ENCODE measurements around the gene BEX4.

- TF ChIP-seq CTCF (IDR thresholded peaks at IDR 0.05; ENCODE audit: extremely low read depth in 1 of 2, insufficient read depth in 1 of 2, low read depth in 1 of 2, low read length in 2 of 2) = no peak
- no peak for TF ChIP-seq POLR2A (IDR thresholded peaks at IDR 0.05; ENCODE audit: low read depth, low read length)
Measured at GRCh38 chrX:103236296-103236695, 21.4 kb downstream of the BEX4 start.

All from endothelial cell of umbilical vein (primary cell).